ENCODE data around the gene TXNRD2.

TXNRD2 gene

GRCh38 chr22:19854778-19855503 lies 86.7 kb downstream of the TXNRD2 start, which contains the start of the genes GNB1L and RTL10:
Gene GNB1L (minus strand): TSS chr22:19854874. CDS start chr22:19821355, 33,519 bp downstream.
Gene RTL10 (minus strand): TSS chr22:19854874. CDS start chr22:19852261, 2,613 bp downstream.
- peak; percentile 98 for DNase-seq

DNA sequence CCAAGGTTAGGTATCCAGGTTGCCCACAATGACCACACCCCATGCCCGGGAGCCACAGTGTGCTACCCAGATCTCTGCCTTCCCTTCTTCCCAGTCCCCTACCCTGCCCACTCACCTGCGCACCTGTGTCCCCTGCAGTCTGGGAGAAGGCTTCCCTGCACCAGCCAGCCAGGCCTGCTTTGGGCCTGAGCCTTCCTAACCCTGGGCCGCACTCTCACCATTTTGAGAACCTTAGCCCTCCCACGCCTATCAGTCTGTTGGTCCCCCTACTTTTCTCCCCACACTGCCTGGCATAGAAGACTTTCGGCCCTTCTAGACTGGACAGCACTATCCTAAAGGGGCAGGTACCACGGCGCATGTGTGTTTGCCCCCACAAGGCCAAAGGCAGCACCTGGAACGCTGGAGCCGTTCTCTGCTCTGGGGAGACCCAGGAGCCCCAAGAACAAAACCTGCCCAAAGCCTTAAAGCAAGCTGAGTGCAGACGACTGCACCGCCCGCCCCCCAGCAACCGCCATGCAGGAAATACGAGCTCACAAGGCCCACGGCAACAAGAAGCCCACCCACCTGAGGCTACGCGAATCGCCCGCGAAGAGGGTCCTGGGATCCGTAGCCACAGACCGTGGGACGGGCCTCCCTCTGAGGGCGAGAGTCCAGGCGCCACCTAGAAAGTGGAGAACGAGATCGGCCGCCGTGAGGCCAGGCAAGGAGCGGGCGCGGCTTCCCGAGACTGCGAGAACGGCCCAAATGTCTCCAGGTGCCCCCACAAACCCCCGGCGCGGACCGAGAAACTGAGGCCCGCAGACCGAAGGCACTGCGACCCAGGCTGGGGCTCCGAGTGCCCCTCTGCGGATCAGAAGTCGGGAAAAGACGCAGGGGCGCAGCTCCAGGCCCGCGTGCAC lies 87.5 kb downstream of the TXNRD2 start:
- DNase-seq, result peak; percentile 38

DNA sequence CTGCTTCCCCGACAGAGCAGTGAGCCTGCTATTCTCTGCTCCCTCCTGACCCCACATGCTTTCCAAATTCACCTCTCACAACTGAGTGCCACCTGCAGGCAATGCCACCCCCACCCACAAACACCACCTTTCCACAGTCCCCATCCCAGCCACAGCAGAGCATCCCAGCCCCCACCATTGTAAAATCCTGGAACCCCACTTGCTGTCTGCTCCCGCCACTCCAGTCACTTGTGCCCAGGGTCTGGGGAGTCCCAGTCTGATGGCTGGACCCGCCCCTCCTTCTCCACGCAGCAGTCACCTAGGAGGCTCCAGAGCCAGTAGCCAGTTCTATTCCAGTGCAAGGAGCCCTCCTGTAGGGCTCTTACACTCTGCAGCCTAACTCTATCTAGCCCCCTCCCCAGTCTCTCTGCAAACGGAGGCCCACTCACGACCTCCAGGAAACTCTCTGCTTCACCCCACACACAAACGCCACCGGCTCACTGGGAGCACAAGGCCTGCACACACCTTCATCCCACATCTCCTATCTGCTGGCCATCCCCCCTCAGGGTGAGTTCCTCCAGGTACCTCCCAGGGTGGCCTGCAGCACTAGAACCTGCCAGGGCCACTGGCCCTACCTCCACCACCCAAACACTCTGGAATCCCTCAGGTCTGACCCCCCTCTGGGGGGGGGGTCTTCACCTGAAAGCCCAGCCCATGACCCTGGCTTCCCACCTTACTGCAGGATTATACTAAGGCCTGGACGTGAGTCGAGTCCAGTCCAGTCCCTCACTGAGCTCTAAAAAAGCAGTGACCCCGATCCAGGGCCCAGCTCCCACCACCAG lies 88.3 kb downstream of the TXNRD2 start:
- DNase-seq, result no peak

GRCh38 chr22:19852177-19852781 lies 89.3 kb downstream of the TXNRD2 start:
- DNase-seq, result no peak

DNA sequence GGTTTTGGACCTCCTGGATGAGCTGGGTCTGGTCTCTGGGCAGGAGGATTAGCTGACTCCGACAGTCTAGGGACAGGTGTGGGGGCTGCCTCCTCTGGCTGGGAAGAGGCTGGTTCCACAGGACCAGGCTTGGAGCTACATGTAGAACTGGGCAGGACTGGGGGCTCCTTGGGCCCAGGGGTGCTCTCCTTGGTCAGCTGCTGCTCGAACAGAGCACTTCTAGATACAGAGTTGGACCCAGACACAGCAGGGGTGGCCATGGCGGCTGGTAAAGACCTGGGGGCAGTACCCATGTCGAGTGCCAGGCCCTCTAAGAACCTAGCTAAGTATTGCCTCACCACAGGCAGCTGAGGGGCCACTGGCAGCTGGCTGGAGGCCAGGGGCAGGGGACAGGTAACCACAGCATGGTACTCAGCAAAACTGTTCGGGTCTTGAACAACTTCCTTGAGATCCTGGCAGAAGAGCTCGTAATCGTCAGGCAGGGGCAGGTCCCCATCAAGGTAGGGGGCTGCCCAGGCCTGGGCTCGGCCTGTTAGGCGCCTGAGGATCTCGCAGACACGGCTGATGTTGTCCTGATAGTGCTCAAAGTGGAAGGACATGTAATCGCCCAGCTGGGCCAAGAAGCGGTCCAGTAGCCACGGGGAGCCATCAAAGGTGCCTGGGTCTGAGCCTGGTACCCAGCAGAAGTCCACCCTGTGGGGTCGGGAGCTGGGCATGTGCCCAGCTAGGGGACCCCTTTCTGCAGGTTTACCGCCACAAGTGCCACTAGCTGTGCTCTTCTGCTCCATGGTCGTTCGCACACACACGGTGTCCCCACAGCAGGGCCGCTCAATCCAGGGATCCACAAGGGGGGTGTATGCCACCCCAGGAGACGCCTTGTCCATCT lies 90.1 kb downstream of the TXNRD2 start:
- no peak for DNase-seq

DNA sequence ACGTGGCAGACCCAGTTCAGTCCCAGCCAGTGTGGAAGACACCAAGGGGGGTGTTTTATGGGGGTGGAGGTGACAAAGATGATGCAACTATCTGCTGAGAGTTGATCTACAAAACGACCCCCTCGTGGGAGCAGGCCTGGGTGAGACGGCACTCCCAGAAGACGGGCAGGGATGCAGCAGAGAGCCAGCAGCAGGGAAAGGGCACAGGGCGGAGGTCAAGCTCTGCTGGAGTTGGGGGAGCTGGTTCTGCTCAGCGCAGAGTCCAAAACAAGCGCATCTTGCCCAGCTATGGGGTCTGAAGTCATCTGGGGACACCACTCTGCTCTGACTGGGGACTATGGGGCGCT lies 90.9 kb downstream of the TXNRD2 start:
- DNase-seq, result no peak

- DNase-seq, result no peak
Observed at GRCh38 chr22:19849835-19850762, 91.5 kb downstream of the TXNRD2 start.

DNA sequence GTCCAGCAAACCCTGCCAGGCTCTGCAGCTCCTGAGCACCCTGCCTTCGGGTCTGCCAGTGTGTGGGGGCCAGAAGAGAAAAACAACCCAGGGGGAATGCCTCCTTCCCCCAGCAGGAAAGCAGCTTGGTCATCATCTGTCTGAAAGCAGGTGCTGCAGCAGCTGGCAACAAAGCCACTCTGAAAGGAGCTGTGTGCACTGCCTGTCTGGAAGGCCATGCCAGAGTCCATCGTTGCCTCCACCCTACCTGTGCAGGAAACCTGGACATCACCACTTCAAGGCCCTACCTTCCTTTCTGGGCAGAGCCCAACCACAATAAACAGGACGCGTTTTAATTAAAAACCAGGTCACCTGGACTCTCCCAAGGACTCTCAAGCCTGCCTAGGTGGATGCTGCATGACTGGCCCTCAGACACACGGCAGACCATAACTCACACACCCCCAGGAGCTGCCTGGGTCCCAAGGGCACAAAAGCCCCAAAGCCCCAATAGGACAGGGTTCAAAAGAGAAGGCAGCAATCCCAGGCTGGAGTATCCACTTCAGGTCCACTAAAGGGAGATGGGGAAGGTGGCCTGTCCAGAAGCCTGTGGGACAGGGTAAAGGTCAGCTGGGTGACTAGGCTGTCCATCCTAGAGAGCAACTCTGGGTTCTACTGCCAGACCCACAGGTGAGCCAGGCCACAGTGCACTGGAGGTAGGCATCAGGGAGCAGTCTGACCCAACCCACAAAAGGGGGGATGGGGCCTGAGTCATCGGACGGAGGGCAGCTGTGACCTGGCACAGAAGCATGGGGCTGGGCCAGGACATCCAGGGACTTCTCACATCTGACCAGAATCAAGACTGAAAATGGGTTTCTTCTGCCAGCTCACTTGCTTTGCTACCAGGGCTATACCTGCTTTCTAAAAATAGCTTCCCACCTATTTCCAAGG lies 93.1 kb downstream of the TXNRD2 start:
- DNase-seq, result no peak

DNA sequence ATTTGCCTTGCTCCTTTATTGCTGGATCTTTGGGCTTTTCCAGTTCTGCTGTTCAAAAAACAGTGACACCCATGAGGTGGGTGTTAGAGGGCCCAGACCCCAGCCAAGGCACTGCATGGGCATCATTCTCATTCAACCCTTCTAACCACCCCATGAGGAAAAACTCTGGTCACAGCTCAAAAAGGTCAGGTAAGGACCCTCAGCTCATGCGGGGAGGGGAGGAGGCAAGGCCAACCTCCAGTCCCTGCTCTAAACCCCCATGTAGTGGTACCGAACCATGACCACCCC lies 94.3 kb downstream of the TXNRD2 start:
- DNase-seq, result no peak

- no peak for DNase-seq
Observed at GRCh38 chr22:19846620-19847344, 94.8 kb downstream of the TXNRD2 start.

DNA sequence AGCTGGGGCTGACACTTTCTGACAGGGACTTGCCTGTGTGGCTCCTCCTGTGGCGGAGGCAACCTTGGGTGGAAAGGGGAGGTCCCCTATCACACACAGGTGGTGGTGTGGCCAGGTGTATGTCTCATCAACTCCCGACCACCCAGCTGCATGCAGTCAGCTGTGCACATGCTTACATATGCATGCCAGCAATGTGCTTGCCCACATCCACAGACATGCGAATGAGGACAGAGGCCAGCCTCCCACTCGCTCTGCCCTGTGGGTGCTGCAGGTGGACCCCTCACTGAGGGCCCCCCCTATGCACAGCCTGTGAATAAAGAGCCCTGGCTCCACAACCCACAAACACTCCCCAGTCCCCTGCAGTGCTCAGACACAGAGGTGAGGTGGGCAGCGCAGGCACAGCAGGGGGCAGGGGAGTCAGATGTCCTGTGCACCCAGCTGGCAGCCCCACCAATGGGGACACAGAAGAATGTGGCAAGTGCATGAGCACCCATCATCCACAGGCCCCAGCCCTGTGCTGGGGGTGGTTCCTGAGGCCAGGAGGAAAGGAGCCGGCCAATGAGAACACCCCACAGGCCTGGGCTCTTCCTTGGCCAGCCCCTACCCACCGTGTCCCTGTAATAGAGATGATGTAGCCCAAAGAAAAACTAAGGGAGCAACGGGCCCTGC lies 96.4 kb downstream of the TXNRD2 start:
- DNase-seq, result no peak

DNA sequence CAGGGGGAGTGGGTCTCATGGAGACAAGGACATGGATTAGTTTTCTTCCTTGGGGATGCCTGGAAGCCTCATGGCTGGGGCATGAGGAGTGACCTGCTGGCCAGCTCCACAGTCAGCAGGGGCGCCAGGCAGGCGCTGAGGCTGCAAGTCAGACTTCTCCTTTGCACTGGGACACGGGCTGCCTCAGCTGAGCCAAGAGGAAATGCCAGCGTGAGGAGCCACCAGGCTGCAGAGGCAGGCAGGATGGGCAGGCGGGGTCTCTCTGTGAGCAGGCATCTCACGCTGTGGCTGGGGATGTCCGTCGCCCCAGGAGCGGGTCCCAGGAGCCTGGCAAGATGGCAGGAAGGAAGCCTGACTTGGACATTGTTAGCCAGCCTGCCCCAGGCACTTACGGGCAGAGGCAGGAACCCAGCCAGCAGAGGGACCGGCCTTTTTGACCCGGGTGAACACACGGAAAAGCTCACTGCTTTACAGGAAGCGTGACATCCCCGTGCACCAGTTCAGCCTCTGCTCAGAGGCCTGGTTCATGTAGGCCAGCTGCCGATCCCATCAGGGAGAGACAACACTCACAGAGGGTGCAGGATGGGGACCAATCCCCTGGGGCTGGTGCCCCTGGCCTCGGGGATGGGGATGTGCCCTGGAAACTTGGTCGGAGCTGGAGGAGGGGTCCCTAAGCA lies 97.1 kb downstream of the TXNRD2 start:
- peak; percentile 52 for DNase-seq

GRCh38 chr22:19843857-19844376 lies 97.7 kb downstream of the TXNRD2 start:
- no peak for DNase-seq

GRCh38 chr22:19843107-19843856 lies 98.3 kb downstream of the TXNRD2 start:
- no peak for DNase-seq

DNA sequence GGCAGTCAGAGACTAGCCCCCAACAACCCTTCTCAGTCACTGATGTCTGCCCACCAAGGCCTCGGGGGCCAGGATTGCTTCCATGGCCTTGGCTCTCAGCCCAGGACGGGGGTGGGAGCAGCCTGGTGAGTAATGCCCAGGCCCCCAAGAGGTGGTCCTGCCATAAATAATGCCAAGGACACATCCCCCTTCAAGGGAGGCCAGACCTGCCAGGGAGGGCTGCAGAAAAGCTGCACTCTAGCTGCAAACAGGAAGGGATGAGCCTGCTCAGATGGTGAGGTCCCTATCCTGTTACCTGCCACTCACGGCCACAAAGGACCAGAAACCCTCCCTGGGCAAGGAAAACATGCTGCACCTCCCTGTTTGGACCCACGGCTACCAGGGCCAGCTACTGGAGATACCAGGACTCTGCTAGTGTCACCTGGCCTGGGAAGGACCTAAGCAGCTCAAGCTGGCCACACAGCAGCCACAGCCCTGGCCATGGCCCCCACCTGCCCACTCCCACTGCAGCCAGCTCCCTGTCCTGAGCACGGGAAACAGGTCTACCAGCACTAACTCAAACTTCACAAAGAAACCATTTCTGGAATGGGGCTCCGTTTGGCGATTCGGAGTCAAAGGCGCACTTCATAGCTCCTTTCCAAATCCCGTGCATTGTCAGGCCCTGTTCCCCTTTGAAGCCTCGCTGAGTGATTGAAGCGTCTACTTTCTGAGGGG lies 99.1 kb downstream of the TXNRD2 start:
- DNase-seq, result no peak
